ENCODE measurements around the gene PIKFYVE. TPM values are rescaled to one million over a fixed set of nuclear protein-coding genes. Genes with fewer than 3 reads are reported as not detected.
"Not testable (repeated sequence)": the region's sequence is repeated elsewhere in the genome, so short reads cannot be mapped to it uniquely, and the experiment has no call there.

PIKFYVE gene
- total RNA-seq, 1 donor from 2014 or later, result 46.8 TPM

DNA sequence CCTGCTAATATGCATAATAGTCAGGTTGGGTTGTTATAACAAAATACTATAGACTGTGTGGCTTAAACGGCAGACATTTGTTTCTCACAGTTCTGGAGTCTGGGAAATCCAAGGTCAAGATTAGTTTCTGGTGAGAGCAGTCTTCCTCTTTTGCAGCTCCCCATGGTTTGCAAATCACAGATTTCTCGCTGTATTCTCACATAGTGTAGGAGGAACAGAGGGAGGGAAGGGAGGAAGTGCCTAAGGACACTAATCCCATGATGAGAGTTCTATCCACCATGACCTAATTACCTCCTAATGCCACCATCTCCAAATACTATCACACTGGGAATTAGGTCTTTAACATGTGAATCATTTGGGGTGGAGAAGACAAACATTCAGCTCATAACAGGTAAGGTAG, 120.5 kb downstream of the PIKFYVE start:
- Mint-ChIP-seq H3K27ac (ENCODE audit: unreplicated experiment) (no peak overlapping the region), H3K36me3 (ENCODE audit: unreplicated experiment) (no peaks in the 10 kb centered on the region), H3K4me3 (ENCODE audit: unreplicated experiment) (no peak overlapping the region), H3K27me3 (ENCODE audit: unreplicated experiment) (no peaks in the 10 kb centered on the region), H3K9me3 (ENCODE audit: unreplicated experiment) (no peaks in the 10 kb centered on the region), H3K4me1 (ENCODE audit: low read depth, unreplicated experiment) (no peaks in the 10 kb centered on the region)
- no peak for DNase-seq
- TF ChIP-seq, protein P1, sequence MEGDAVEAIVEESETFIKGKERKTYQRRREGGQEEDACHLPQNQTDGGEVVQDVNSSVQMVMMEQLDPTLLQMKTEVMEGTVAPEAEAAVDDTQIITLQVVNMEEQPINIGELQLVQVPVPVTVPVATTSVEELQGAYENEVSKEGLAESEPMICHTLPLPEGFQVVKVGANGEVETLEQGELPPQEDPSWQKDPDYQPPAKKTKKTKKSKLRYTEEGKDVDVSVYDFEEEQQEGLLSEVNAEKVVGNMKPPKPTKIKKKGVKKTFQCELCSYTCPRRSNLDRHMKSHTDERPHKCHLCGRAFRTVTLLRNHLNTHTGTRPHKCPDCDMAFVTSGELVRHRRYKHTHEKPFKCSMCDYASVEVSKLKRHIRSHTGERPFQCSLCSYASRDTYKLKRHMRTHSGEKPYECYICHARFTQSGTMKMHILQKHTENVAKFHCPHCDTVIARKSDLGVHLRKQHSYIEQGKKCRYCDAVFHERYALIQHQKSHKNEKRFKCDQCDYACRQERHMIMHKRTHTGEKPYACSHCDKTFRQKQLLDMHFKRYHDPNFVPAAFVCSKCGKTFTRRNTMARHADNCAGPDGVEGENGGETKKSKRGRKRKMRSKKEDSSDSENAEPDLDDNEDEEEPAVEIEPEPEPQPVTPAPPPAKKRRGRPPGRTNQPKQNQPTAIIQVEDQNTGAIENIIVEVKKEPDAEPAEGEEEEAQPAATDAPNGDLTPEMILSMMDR (IDR thresholded peaks at IDR 0.05; ENCODE audit: partially characterized antibody, unreplicated experiment), result no peak

DNA sequence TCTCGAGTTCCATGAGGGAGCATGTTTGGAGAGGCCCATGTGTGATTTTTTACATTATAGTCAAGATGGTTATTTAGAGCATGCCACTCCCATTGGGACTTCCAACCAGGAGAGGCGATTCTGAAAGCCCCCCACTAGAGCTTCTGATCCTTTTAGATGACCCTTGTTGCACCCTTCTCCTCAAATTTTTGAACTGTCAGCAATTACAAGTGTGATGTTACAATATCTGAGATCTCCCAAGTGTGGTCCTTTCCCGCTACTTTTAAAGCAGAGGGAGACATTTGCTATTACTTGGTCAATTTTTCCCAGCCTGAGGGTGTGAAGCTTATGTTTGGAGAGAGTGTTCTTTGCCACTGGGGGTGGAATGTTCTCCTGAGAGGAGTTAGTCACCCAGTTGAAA, 123.9 kb downstream of the PIKFYVE start:
- H3K4me1 Mint-ChIP-seq (ENCODE audit: low read depth, unreplicated experiment), result no peaks in the 10 kb centered on the region
- H3K36me3 Mint-ChIP-seq (ENCODE audit: unreplicated experiment), result peaks cover under 1% of the 10 kb centered on the region
- no peak for DNase-seq
- no peak overlapping the region for H3K4me3 Mint-ChIP-seq (ENCODE audit: unreplicated experiment)
- H3K27me3 Mint-ChIP-seq (ENCODE audit: unreplicated experiment), result no peaks in the 10 kb centered on the region
- no peak overlapping the region for H3K27ac Mint-ChIP-seq (ENCODE audit: unreplicated experiment)
- H3K9me3 Mint-ChIP-seq (ENCODE audit: unreplicated experiment), result peaks cover 2% of the 10 kb centered on the region
- TF ChIP-seq, protein P1 (IDR thresholded peaks at IDR 0.05; ENCODE audit: partially characterized antibody, unreplicated experiment), result no peak

DNA sequence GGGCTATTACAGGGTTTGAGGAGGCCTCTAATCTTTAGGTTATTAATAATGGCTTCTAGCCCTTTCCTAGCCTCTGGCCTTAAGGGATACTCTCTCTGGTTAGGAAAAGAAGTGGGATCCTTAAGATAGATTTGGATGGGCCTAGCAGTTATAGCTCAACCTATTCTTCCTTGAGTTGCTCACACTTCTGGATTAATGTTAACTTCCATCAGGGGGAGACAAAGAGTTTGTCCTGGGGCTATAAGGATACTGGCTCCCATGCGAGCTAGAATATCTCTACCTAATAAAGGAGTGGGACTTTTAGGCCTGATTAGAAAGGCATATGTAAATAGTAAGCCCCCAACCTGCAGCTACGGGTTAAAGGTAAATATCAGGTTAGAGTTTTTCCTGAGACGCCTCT, 126.2 kb downstream of the PIKFYVE start:
- Mint-ChIP-seq H3K4me3 (ENCODE audit: unreplicated experiment) (no peak overlapping the region), H3K27me3 (ENCODE audit: unreplicated experiment) (no peaks in the 10 kb centered on the region), H3K9me3 (ENCODE audit: unreplicated experiment) (peaks cover 4% of the 10 kb centered on the region), H3K36me3 (ENCODE audit: unreplicated experiment) (peaks cover 7% of the 10 kb centered on the region), H3K4me1 (ENCODE audit: low read depth, unreplicated experiment) (no peaks in the 10 kb centered on the region), H3K27ac (ENCODE audit: unreplicated experiment) (no peak overlapping the region)
- DNase-seq, result no peak
- TF ChIP-seq, protein P1 (IDR thresholded peaks at IDR 0.05; ENCODE audit: partially characterized antibody, unreplicated experiment), result no peak

DNA sequence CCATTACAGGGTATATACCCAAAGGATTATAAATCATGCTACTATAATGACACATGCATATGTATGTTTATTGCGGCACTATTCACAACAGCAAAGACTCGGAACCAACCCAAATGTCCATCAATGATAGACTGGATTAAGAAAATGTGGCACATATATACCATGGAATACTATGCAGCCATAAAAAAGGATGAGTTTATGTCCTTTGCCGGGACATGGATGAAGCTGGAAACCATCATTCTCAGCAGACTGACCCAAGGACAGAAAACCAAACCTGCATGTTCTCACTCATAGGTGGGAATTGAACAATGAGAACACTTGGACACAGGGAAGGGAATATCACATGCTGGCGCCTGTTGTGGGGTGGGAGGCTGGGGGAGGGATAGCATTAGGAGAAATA, 130.7 kb downstream of the PIKFYVE start:
- not testable (repeated sequence) for H3K27ac Mint-ChIP-seq (ENCODE audit: unreplicated experiment); H3K9me3 Mint-ChIP-seq (ENCODE audit: unreplicated experiment); DNase-seq; H3K36me3 Mint-ChIP-seq (ENCODE audit: unreplicated experiment); H3K27me3 Mint-ChIP-seq (ENCODE audit: unreplicated experiment); H3K4me1 Mint-ChIP-seq (ENCODE audit: low read depth, unreplicated experiment); H3K4me3 Mint-ChIP-seq (ENCODE audit: unreplicated experiment)

DNA sequence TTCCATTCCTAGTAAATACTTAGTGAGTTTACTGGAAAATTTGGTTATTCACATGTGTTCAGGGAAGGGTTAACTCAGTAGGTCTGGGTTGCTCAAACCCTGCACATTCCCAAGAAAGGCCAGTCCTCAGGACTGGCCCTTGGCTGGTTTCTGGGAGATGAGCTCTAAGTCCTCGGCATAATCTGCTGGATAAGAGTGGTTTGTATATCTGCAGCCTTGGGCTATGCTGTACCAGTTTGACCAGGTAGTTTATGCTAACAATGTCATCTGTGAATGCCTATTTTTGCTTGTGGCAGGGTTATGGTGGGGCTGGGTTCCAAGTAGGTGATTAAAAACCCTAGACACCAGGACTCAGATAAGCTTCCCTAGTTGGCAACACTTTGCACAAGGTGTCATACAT, 133.1 kb downstream of the PIKFYVE start:
- TF ChIP-seq, protein P1 (IDR thresholded peaks at IDR 0.05; ENCODE audit: partially characterized antibody, unreplicated experiment), result no peak
- Mint-ChIP-seq H3K27me3 (ENCODE audit: unreplicated experiment) (no peaks in the 10 kb centered on the region), H3K4me1 (ENCODE audit: low read depth, unreplicated experiment) (no peaks in the 10 kb centered on the region), H3K9me3 (ENCODE audit: unreplicated experiment) (peaks cover 2% of the 10 kb centered on the region), H3K27ac (ENCODE audit: unreplicated experiment) (no peak overlapping the region), H3K4me3 (ENCODE audit: unreplicated experiment) (no peak overlapping the region), H3K36me3 (ENCODE audit: unreplicated experiment) (peaks cover 7% of the 10 kb centered on the region)
- DNase-seq, result no peak

Data from glutamatergic neuron (in vitro differentiated cells).